Activated B cell treated with CpG ODN at 0.5 μM for 24 hours (primary cell): Measurements from ENCODE around the gene HEMGN. TPM values are rescaled to one million over a fixed set of nuclear protein-coding genes. Genes with fewer than 3 reads are reported as not detected.

Experiments
- ATAC-seq: fragments of 200-7000 bp; cut with Tn5 transposase; one replicate; pipeline ENCODE4 v1.10.0; 2021; ENCODE audit warnings: low read depth, mild to moderate bottlenecking, moderate library complexity
- CTCF ChIA-PET: fragments of 350-600 bp; sonication (Branson Sonifier 250); formaldehyde crosslinking; loops from one replicate; lab custom pipeline; 2021; ENCODE audit warnings: antibody characterized with exemption; lab: Charles Lee
- POLR2A ChIA-PET: fragments of 350-600 bp; sonication (Branson Sonifier 250); formaldehyde crosslinking; loops from one replicate; lab custom pipeline; 2021; ENCODE audit warnings: antibody characterized with exemption; lab: Charles Lee
- DNase-seq: peaks from one replicate; pipeline ENCODE4 v3.0.0; 2022
- H3K27ac Mint-ChIP-seq: one replicate; pipeline ENCODE4 v1.8.0; 2020; ENCODE audit warnings: mixed read lengths
- H3K27me3 Mint-ChIP-seq: one replicate; pipeline ENCODE4 v1.8.0; 2021; ENCODE audit warnings: mixed read lengths
- H3K36me3 Mint-ChIP-seq: one replicate; pipeline ENCODE4 v1.8.0; 2021; ENCODE audit warnings: low read depth, mixed read lengths
- H3K4me1 Mint-ChIP-seq: one replicate; pipeline ENCODE4 v1.8.0; 2021; ENCODE audit warnings: mixed read lengths
- H3K4me3 Mint-ChIP-seq: one replicate; pipeline ENCODE4 v1.8.0; 2020; ENCODE audit warnings: mild to moderate bottlenecking, mixed read lengths
- H3K9me3 Mint-ChIP-seq: one replicate; pipeline ENCODE4 v1.8.0; 2020; ENCODE audit warnings: mixed read lengths
- intact Hi-C: fragments of 100-400 bp; cut with micrococcal nuclease; formaldehyde crosslinking; loops from one replicate; pipeline ENCODE4 v1.15.1; 2024
- total RNA-seq: library from RNA; stranded (reverse); gene quantifications from 2 replicates; pipeline ENCODE4 v1.2.3, GENCODE V29; 2022
- TF ChIP-seq, protein P1 (sequence below): fragments of 200-600 bp; IDR thresholded peaks from one replicate; pipeline ENCODE4 v1.8.0; 2022; ENCODE audit warnings: antibody characterized with exemption, mild to moderate bottlenecking

HEMGN gene
- total RNA-seq, 1 donor from 2014 or later, result 0.11 TPM

DNA sequence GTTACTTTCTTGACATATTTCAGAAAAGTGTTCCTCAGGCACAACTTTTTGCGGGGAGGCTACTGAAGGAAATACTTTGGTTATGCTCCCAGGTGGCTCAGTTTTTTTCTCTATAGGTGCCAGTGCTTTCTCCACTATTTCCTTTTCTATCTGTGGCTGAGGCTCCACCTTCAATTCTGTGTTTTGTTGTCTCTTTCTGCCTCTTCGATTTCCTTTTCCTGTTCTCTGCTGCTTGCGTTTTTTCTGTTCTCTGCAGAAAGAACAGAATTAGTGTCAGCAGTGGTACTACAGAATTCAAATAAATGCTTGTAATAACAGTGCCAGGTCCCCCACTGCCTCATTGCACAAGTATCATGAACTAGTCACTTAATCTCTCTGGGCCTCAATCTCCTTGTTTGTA, 7.0 kb downstream of the HEMGN start:
- H3K9me3 Mint-ChIP-seq, result no peaks in the 10 kb centered on the region
- ChIA-PET CTCF (no interaction called here), POLR2A (no interaction called here)
- H3K27ac Mint-ChIP-seq, result no peak overlapping the region
- ATAC-seq (no peak), DNase-seq (no peak)
- no peak overlapping the region for H3K4me3 Mint-ChIP-seq
- H3K27me3 Mint-ChIP-seq, result peaks cover under 1% of the 10 kb centered on the region
- no peaks in the 10 kb centered on the region for H3K36me3 Mint-ChIP-seq
- peaks cover 2% of the 10 kb centered on the region for H3K4me1 Mint-ChIP-seq
- intact Hi-C loops, result no loop called here
- TF ChIP-seq, protein P1, sequence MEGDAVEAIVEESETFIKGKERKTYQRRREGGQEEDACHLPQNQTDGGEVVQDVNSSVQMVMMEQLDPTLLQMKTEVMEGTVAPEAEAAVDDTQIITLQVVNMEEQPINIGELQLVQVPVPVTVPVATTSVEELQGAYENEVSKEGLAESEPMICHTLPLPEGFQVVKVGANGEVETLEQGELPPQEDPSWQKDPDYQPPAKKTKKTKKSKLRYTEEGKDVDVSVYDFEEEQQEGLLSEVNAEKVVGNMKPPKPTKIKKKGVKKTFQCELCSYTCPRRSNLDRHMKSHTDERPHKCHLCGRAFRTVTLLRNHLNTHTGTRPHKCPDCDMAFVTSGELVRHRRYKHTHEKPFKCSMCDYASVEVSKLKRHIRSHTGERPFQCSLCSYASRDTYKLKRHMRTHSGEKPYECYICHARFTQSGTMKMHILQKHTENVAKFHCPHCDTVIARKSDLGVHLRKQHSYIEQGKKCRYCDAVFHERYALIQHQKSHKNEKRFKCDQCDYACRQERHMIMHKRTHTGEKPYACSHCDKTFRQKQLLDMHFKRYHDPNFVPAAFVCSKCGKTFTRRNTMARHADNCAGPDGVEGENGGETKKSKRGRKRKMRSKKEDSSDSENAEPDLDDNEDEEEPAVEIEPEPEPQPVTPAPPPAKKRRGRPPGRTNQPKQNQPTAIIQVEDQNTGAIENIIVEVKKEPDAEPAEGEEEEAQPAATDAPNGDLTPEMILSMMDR, result no peak

- no peak for DNase-seq
- H3K9me3 Mint-ChIP-seq, result no peaks in the 10 kb centered on the region
- H3K4me3 Mint-ChIP-seq, result no peak overlapping the region
- TF ChIP-seq, protein P1, result no peak
- POLR2A ChIA-PET, result no interaction called here
- no peaks in the 10 kb centered on the region for H3K27me3 Mint-ChIP-seq
- no peaks in the 10 kb centered on the region for H3K36me3 Mint-ChIP-seq
- H3K4me1 Mint-ChIP-seq, result peaks cover 10% of the 10 kb centered on the region
- H3K27ac Mint-ChIP-seq, result no peak overlapping the region
- ATAC-seq, result no peak
- CTCF ChIA-PET, result no interaction called here
- intact Hi-C loops, result no loop called here
These were observed 8.9 kb downstream of the HEMGN start for GRCh38 chr9:97928986-97929604.

DNA sequence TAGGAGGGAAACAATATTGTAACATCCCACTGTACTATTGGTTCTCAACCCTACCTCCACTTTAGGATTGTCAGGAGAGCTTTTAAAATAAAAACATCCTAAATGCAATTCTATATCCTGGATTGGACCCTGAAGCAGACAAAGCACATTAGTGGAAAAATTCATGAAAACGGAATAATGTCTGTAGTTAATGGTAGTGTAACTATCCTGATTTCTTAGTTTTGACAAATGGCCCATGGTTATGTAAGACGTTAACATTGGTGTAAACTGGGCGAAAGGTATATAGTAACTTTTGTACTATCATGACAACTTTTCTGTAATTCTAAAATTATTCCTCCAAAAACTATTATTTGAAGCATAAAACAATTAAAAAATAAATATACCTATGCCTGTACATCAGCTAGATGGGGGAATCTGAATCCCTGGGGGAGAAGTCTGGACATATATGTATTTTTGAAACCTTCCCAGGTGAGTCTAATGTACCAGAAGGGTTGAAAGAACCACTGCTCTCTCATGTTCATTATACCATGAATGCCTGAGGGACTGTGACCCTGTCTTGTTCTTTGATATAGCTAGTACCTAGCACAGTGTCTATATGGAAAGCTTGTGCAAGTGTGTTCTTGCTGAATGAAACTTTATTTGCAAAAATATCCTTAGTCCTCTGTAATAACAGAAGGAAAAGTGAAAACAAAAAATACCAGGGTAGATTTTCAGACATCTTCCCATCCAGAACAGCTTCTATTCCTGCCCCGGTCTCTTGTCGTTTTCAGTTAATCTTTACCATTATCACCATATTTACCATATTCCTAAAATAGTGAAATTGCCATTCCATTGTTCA, 12.3 kb downstream of the HEMGN start:
- H3K27me3 Mint-ChIP-seq, result peaks cover 2% of the 10 kb centered on the region
- TF ChIP-seq, protein P1, result no peak
- no peaks in the 10 kb centered on the region for H3K9me3 Mint-ChIP-seq
- no peak overlapping the region for H3K27ac Mint-ChIP-seq
- peaks cover 35% of the 10 kb centered on the region for H3K4me1 Mint-ChIP-seq
- peaks cover 9% of the 10 kb centered on the region for H3K36me3 Mint-ChIP-seq
- intact Hi-C loops, result no loop called here
- no peak for DNase-seq
- POLR2A ChIA-PET, result interaction anchor here (0.5 to 1.4 kb wide), 2 partner anchors 57 to 104 kb away, joined by 6 to 12 read pairs; partner anchors contain the start of gene ANP32B
- no peak for ATAC-seq
- no peak overlapping the region for H3K4me3 Mint-ChIP-seq
- CTCF ChIA-PET, result no interaction called here

DNA sequence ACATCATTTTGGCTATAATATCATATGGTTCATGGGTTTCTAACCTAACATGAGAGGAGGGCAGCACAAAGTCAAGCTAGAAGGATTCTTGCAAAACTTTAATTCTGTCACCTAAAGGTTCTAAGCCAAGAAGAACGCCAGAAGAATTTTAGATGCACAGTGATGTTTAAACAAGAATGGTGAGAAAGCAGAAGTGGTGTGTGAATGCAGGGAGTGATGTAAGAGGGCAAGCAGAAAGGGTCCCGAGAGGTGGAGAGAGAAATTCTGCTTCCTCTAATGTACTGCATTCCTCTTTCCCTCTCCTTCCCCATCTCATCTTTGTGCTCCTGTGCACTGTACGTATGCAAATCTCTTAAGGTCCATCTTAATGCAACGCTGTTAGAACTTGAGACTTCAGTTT, 13.6 kb downstream of the HEMGN start:
- Mint-ChIP-seq H3K36me3 (peaks cover 13% of the 10 kb centered on the region), H3K27me3 (peaks cover 2% of the 10 kb centered on the region), H3K4me3 (peak overlapping the region; percentile 85), H3K4me1 (peaks cover 48% of the 10 kb centered on the region), H3K27ac (peak overlapping the region; percentile 95), H3K9me3 (no peaks in the 10 kb centered on the region)
- DNase-seq (no peak), ATAC-seq (no peak)
- ChIA-PET POLR2A (interaction anchor here (0.7 to 5.1 kb wide), 5 partner anchors 10 to 512 kb away, joined by 3 to 94 read pairs (median 8); partner anchors contain the start of genes ANP32B, NANS, TBC1D2 and TDRD7), CTCF (interaction anchor here (1.0 to 4.3 kb wide), 16 partner anchors 11 to 851 kb away, joined by 3 to 49 read pairs (median 6); partner anchors contain the start of genes ANP32B, TBC1D2 and TRIM14)
- intact Hi-C loops, result loop anchor here (5.0 kb wide), 3 partner anchors 193 to 1898 kb away; partner anchors contain the start of genes NR4A3, TDRD7 and TRIM14
- TF ChIP-seq, protein P1, result no peak
